HEK293 (cell line): ENCODE measurements around the gene NCOA3.

Source experiments
- CTCF ChIP-seq: fragments of 450-650 bp; formaldehyde crosslinking; IDR thresholded peaks from 2 replicates; pipeline ENCODE4 v1.5.1; 2016; ENCODE audit warnings: missing biosample characterization, missing genetic modification characterization
- KLF16 ChIP-seq: fragments of 450-650 bp; formaldehyde crosslinking; IDR thresholded peaks from 2 replicates; pipeline ENCODE4 v1.5.1; 2017; ENCODE audit warnings: missing biosample characterization, missing genetic modification characterization
- YY1 ChIP-seq: fragments of 450-650 bp; formaldehyde crosslinking; IDR thresholded peaks from 2 replicates; pipeline ENCODE4 v1.5.1; 2018; ENCODE audit warnings: missing biosample characterization, missing genetic modification characterization
- ZBTB7A ChIP-seq: fragments of 450-650 bp; formaldehyde crosslinking; IDR thresholded peaks from 2 replicates; pipeline ENCODE4 v1.5.1; 2016; ENCODE audit warnings: low read depth, missing biosample characterization, missing genetic modification characterization
- ZNF398 ChIP-seq: fragments of 450-650 bp; formaldehyde crosslinking; IDR thresholded peaks from 2 replicates; pipeline ENCODE4 v1.5.1; 2017; ENCODE audit warnings: missing biosample characterization, missing genetic modification characterization
- ZNF544 ChIP-seq: fragments of 450-650 bp; formaldehyde crosslinking; IDR thresholded peaks from 2 replicates; pipeline ENCODE4 v1.5.0; 2017; ENCODE audit warnings: missing biosample characterization, missing genetic modification characterization
- ZNF626 ChIP-seq: fragments of 450-650 bp; sonication (Bioruptor Pico); formaldehyde crosslinking; IDR thresholded peaks from 2 replicates; pipeline ENCODE4 v1.5.1; 2018; ENCODE audit warnings: missing biosample characterization, missing genetic modification characterization, inconsistent platforms

- TF ChIP-seq CTCF (no peak), KLF16 (tag by site-specific recombination) (no peak), ZBTB7A (tag by site-specific recombination) (no peak), ZNF398 (tag by site-specific recombination) (no peak), ZNF544 (tag by site-specific recombination) (no peak), ZNF626 (no peak), YY1 (tag by site-specific recombination) (no peak)
Observed at GRCh38 chr20:47622118-47622665, 120.5 kb downstream of the NCOA3 start.
